ENCODE data around the gene SMCHD1. TPM values are rescaled to one million over a fixed set of nuclear protein-coding genes. Genes with fewer than 3 reads are reported as not detected.
A peak's percentile ranks its signal among the peaks of the same experiment; 100 is the strongest.
"Not testable (repeated sequence)": the region's sequence is repeated elsewhere in the genome, so short reads cannot be mapped to it uniquely, and the experiment has no call there.

Gene SMCHD1
- total and polyA plus RNA-seq, 2 experiments from 2014 or later = 13.0 to 63.9 TPM

DNA sequence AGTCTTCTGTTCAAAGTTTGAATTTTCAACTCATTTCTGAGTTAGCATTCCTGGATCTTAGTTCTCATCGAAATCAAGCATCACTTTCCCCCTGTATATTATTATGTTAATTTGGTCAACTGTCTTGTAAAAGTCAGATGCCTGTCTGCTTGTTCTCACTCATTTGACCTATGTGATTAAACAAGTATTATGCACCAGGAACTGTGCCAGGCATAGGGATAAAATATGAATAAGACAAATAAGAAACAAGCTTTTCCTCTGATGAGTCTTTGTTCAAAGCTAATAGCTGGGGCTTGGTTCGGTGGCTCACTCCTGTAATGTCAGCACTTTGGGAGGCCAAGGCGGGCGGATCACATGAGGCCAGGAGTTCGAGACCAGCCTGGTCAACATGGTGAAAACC, 171.5 kb downstream of the SMCHD1 start:
- H3K9me2 ChIP-seq (replicated peaks; ENCODE audit: insufficient read depth) = no peaks in the 10 kb centered on the region
- H3K9me3 ChIP-seq (ENCODE audit: low read depth) = no peaks in the 10 kb centered on the region
- 82% methylated on average over 5 of the region's 5 CpGs for WGBS (ENCODE audit: low lambda C conversion rate, missing lambda C conversion rate)
- no peaks in the 10 kb centered on the region for H3K79me2 ChIP-seq
- no peaks in the 10 kb centered on the region for H3K27me3 ChIP-seq
- no peak overlapping the region for H2AFZ ChIP-seq
- no peaks in the 10 kb centered on the region for H3K36me3 ChIP-seq (replicated peaks; ENCODE audit: insufficient read depth, low read depth)
- H3K4me2 ChIP-seq = peak overlapping the region; percentile 25
- peak overlapping the region; percentile 21 for H3K27ac ChIP-seq
- H4K20me1 ChIP-seq (ENCODE audit: insufficient read depth, poor library complexity, severe bottlenecking) = no peaks in the 10 kb centered on the region
- no peak for DNase-seq (ENCODE audit: low spot score)
- H3K4me3 ChIP-seq = no peak overlapping the region
- TF ChIP-seq CTCF (IDR thresholded peaks at IDR 0.05; ENCODE audit: poor library complexity) (no peak), EZH2 (IDR thresholded peaks at IDR 0.05; ENCODE audit: borderline replicate concordance) (no peak), EZH2phosphoT487 (IDR thresholded peaks at IDR 0.05; ENCODE audit: low read depth, severe bottlenecking, unreplicated experiment) (no peak)
- H3K4me1 ChIP-seq (ENCODE audit: insufficient read depth) = no peaks in the 10 kb centered on the region

GRCh38 chr18:2836118-2836517, 180.6 kb downstream of the SMCHD1 start:
- H2AFZ ChIP-seq; H3K4me3 ChIP-seq; H3K36me3 ChIP-seq (replicated peaks; ENCODE audit: insufficient read depth, low read depth); H4K20me1 ChIP-seq (ENCODE audit: insufficient read depth, poor library complexity, severe bottlenecking); DNase-seq (ENCODE audit: low spot score); H3K9me3 ChIP-seq (ENCODE audit: low read depth); H3K4me1 ChIP-seq (ENCODE audit: insufficient read depth); H3K27me3 ChIP-seq; H3K9me2 ChIP-seq (replicated peaks; ENCODE audit: insufficient read depth); H3K79me2 ChIP-seq; H3K27ac ChIP-seq; H3K4me2 ChIP-seq: not testable (repeated sequence)
- WGBS (ENCODE audit: low lambda C conversion rate, missing lambda C conversion rate) = 92% methylated on average over 3 of the region's 3 CpGs

DNA sequence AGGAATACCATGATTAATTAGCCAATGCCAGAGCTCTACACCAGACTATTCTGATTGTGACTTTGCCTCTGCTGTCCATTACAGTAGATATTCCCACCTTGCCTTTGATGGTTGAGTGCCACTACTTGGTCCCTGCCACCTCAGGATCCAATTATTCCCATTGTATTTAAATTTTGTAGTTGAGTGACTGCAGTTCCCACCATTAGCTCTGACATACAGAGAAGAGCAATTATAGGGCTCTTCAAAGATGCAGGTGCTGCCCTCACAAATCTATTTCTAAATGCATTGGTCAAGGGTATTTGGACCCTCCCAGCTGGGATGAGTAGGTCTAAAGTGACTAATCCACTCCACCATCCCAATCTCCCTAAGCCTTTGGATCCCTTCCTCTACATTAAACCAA, 181.8 kb downstream of the SMCHD1 start:
- not testable (repeated sequence) for H3K9me3 ChIP-seq (ENCODE audit: low read depth); H3K4me1 ChIP-seq (ENCODE audit: insufficient read depth); H4K20me1 ChIP-seq (ENCODE audit: insufficient read depth, poor library complexity, severe bottlenecking); H3K27me3 ChIP-seq; H3K9me2 ChIP-seq (replicated peaks; ENCODE audit: insufficient read depth); H3K4me2 ChIP-seq; H3K27ac ChIP-seq; H3K79me2 ChIP-seq; H3K4me3 ChIP-seq; H3K36me3 ChIP-seq (replicated peaks; ENCODE audit: insufficient read depth, low read depth); DNase-seq (ENCODE audit: low spot score); H2AFZ ChIP-seq

DNA sequence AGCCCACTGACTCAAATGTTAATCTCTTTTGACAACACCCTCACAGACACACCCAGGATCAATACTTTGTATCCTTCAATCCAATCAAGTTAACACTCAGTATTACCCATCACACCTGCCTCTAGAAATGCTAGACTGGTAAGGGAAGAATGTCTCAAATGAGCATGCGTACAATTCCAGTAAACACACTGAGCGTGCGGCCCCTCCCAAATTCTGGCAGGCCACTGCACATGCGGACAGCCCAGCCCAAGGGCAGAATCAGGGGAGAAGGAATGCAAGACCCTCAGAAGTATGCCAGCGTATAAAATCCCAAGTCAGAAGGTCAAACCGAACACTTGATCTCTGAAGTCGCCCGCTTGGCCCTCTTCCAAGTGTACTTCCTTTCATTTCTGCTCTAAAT, 183.7 kb downstream of the SMCHD1 start:
- no peaks in the 10 kb centered on the region for H3K36me3 ChIP-seq (replicated peaks; ENCODE audit: insufficient read depth, low read depth)
- WGBS (ENCODE audit: low lambda C conversion rate, missing lambda C conversion rate) = 76% methylated on average over 8 of the region's 8 CpGs
- H3K4me1 ChIP-seq (ENCODE audit: insufficient read depth) = no peaks in the 10 kb centered on the region
- H3K27me3 ChIP-seq = peaks cover 6% of the 10 kb centered on the region
- H3K9me2 ChIP-seq (replicated peaks; ENCODE audit: insufficient read depth) = no peaks in the 10 kb centered on the region
- no peak overlapping the region for H3K4me2 ChIP-seq
- DNase-seq (ENCODE audit: low spot score) = no peak
- H2AFZ ChIP-seq = no peak overlapping the region
- H3K4me3 ChIP-seq = no peak overlapping the region
- H3K79me2 ChIP-seq = no peaks in the 10 kb centered on the region
- no peaks in the 10 kb centered on the region for H3K9me3 ChIP-seq (ENCODE audit: low read depth)
- no peaks in the 10 kb centered on the region for H4K20me1 ChIP-seq (ENCODE audit: insufficient read depth, poor library complexity, severe bottlenecking)
- H3K27ac ChIP-seq = no peak overlapping the region
- no peak for TF ChIP-seq CTCF (IDR thresholded peaks at IDR 0.05; ENCODE audit: poor library complexity)
- TF ChIP-seq EZH2 (IDR thresholded peaks at IDR 0.05; ENCODE audit: borderline replicate concordance) = no peak
- TF ChIP-seq EZH2phosphoT487 (IDR thresholded peaks at IDR 0.05; ENCODE audit: low read depth, severe bottlenecking, unreplicated experiment) = no peak

DNA sequence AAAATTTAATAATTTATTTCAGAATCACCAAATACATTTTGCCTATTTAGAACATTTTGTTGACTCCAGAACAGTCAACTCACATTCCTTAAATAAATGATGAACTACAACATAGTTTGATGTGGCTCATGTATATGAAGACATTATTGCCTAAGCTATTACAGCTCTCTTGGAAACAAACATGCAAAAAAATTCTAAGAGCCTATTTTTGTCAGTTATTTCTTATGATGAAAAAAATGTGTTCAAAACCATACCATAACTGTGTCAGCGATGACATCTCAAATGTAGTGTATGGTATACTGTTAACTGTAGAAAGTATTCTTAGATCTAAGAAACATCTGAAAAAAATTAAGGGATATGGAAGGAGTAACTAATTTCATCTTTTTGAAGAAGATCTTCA, 185.0 kb downstream of the SMCHD1 start:
- Histone ChIP-seq H3K27me3 (peaks cover 14% of the 10 kb centered on the region), H3K4me3 (no peak overlapping the region), H4K20me1 (ENCODE audit: insufficient read depth, poor library complexity, severe bottlenecking) (no peaks in the 10 kb centered on the region), H3K79me2 (no peaks in the 10 kb centered on the region), H3K36me3 (replicated peaks; ENCODE audit: insufficient read depth, low read depth) (no peaks in the 10 kb centered on the region), H3K4me1 (ENCODE audit: insufficient read depth) (no peaks in the 10 kb centered on the region), H3K9me2 (replicated peaks; ENCODE audit: insufficient read depth) (no peaks in the 10 kb centered on the region), H2AFZ (no peak overlapping the region), H3K4me2 (no peak overlapping the region), H3K27ac (no peak overlapping the region), H3K9me3 (ENCODE audit: low read depth) (no peaks in the 10 kb centered on the region)
- DNase-seq (ENCODE audit: low spot score) = no peak
- WGBS (ENCODE audit: low lambda C conversion rate, missing lambda C conversion rate) = 92% methylated on average over 1 of the region's 1 CpG
- TF ChIP-seq EZH2 (IDR thresholded peaks at IDR 0.05; ENCODE audit: borderline replicate concordance) (no peak), CTCF (IDR thresholded peaks at IDR 0.05; ENCODE audit: poor library complexity) (no peak), EZH2phosphoT487 (IDR thresholded peaks at IDR 0.05; ENCODE audit: low read depth, severe bottlenecking, unreplicated experiment) (no peak)

All from hepatocyte (in vitro differentiated cells).